Left lung (tissue), 10 donors: ENCODE measurements around the gene RAB27B. TPM values are rescaled to one million over a fixed set of nuclear protein-coding genes. Genes with fewer than 3 reads are reported as not detected.

Experiments
- ATAC-seq: fragments of 200-7000 bp; cut with Tn5 transposase; one replicate; pipeline ENCODE4 v1.9.1; 2020; ENCODE audit warnings: moderate library complexity
- DNase-seq, 4 donors: peaks; one replicate each; pipeline ENCODE4 v3.0.0-alpha.2; 2013 to 2020
- H3K27ac ChIP-seq, 2 donors: fragments of 200-600 bp; sonication (generic) in 1 of 2; one replicate each; pipeline versions ENCODE4 v1.5.0 to v1.8.0; 2020 to 2021
- H3K27me3 ChIP-seq, 2 donors: fragments of 200-600 bp; sonication (generic) in 1 of 2; one replicate each; pipeline versions ENCODE4 v1.5.0 to v1.8.0; 2020 to 2021
- H3K36me3 ChIP-seq, 2 donors: fragments of 200-600 bp; sonication (generic) in 1 of 2; one replicate each; pipeline versions ENCODE4 v1.5.0 to v1.8.0; 2020 to 2021
- H3K4me1 ChIP-seq, 2 donors: fragments of 200-600 bp; one replicate each; pipeline ENCODE4 v1.8.0; 2021
- H3K4me3 ChIP-seq, 2 donors: fragments of 200-600 bp; sonication (generic) in 1 of 2; one replicate each; pipeline versions ENCODE4 v1.5.0 to v1.8.0; 2020 to 2021; ENCODE audit warnings: mild to moderate bottlenecking in 1 of 2
- H3K9me3 ChIP-seq, 2 donors: fragments of 200-600 bp; sonication (generic) in 1 of 2; one replicate each; pipeline versions ENCODE4 v1.5.0 to v1.8.0; 2020 to 2021
- intact Hi-C, 2 donors: fragments of 100-400 bp; cut with DNase I; formaldehyde crosslinking; loops; one replicate each; pipeline versions ENCODE4 v1.11.2 to v1.14.2; 2022
- polyA plus RNA-seq, 6 donors: library from polyadenylated mRNA; unstranded; fragments of 120-200 nt; gene quantifications; one replicate each; pipeline ENCODE4 v1.2.1, GENCODE V29; 2013; ENCODE audit not compliant: insufficient read length in 6 of 6
- total RNA-seq, 2 donors: library from RNA; stranded (reverse); fragmentation: NEBNext Ultra II Directional; extraction: Animal tissue kit (Norgen Biotek cat#: 25700); gene quantifications; one replicate each; pipeline ENCODE4 v1.2.1, GENCODE V29; 2021
- TF ChIP-seq, protein P1 (sequence below), 2 donors: fragments of 200-600 bp; sonication (generic) in 1 of 2; IDR thresholded peaks; one replicate each; pipeline versions ENCODE4 v1.5.0 to v1.8.0; 2021; ENCODE audit warnings: antibody characterized with exemption in 2 of 2
- donor health status: DM: no; HTN: yes; CAD: no.
- donor health status: DM: no; HTN: no; CAD: no.

RAB27B gene
- total and polyA plus RNA-seq, 8 donors = 7.4 to 66.6 (median 10.5) TPM

DNA sequence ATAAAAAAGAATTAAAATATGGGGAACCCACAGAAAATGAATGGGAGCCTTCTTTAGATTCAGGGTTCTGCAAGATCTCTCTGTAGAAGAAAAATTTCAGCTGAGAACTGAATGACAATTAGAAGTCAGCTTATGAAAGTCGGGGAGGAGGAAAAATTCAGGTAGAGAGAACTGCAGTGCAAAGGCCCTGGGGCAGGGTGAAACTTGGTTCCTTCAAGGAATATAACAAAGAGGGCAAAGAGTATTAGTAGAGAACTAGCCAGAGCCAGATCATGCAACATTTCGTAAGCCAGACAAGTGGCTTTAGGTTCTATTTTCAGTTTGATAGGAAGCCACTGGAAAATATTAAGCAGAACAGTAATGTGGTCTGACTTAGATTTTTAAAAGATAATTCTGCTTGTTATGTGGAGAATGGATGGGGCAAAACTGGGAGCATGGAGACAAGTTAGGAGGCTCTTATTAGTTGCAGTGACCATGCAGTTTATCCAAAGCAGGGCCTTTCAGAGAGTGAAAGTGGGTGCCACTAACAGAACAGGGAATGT is 27.9 kb downstream of the RAB27B start:
- H3K9me3 ChIP-seq = no peaks in the 10 kb centered on the region
- ATAC-seq = no peak
- intact Hi-C loops = no loop called here
- H3K4me1 ChIP-seq = peaks cover 0 to 14% of the 10 kb centered on the region in 2 donors
- no peak overlapping the region for H3K27ac ChIP-seq
- H3K27me3 ChIP-seq = no peaks in the 10 kb centered on the region
- no peak for DNase-seq
- H3K4me3 ChIP-seq = no peak overlapping the region
- TF ChIP-seq, protein P1, sequence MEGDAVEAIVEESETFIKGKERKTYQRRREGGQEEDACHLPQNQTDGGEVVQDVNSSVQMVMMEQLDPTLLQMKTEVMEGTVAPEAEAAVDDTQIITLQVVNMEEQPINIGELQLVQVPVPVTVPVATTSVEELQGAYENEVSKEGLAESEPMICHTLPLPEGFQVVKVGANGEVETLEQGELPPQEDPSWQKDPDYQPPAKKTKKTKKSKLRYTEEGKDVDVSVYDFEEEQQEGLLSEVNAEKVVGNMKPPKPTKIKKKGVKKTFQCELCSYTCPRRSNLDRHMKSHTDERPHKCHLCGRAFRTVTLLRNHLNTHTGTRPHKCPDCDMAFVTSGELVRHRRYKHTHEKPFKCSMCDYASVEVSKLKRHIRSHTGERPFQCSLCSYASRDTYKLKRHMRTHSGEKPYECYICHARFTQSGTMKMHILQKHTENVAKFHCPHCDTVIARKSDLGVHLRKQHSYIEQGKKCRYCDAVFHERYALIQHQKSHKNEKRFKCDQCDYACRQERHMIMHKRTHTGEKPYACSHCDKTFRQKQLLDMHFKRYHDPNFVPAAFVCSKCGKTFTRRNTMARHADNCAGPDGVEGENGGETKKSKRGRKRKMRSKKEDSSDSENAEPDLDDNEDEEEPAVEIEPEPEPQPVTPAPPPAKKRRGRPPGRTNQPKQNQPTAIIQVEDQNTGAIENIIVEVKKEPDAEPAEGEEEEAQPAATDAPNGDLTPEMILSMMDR (IDR thresholded peaks at IDR 0.05) = no peak
- H3K36me3 ChIP-seq = no peaks in the 10 kb centered on the region

DNA sequence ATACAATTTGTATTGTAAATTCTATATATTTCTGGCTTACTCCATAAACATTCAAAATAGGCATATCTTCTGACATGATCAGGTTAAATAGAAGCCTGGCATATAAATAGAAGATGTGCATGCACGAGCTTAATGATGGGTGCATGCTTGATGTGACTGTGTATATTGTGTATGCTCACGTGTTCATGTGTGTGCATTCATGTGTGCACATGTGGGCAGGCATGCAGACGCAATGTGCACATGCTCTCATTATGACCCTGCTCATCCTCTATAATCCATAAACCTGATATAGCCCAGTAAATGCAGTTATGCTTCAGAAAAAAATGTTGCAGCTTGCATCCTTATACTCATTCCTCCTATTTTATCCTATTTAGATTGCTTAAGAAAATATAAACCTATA is 29.2 kb downstream of the RAB27B start:
- intact Hi-C loops = no loop called here
- Histone ChIP-seq H3K36me3 (no peaks in the 10 kb centered on the region), H3K4me3 (no peak overlapping the region), H3K27me3 (no peaks in the 10 kb centered on the region), H3K4me1 (peaks cover 0 to 8% of the 10 kb centered on the region in 2 donors), H3K9me3 (no peaks in the 10 kb centered on the region), H3K27ac (no peak overlapping the region)
- TF ChIP-seq, protein P1 (IDR thresholded peaks at IDR 0.05) = no peak
- no peak for DNase-seq
- no peak for ATAC-seq

DNA sequence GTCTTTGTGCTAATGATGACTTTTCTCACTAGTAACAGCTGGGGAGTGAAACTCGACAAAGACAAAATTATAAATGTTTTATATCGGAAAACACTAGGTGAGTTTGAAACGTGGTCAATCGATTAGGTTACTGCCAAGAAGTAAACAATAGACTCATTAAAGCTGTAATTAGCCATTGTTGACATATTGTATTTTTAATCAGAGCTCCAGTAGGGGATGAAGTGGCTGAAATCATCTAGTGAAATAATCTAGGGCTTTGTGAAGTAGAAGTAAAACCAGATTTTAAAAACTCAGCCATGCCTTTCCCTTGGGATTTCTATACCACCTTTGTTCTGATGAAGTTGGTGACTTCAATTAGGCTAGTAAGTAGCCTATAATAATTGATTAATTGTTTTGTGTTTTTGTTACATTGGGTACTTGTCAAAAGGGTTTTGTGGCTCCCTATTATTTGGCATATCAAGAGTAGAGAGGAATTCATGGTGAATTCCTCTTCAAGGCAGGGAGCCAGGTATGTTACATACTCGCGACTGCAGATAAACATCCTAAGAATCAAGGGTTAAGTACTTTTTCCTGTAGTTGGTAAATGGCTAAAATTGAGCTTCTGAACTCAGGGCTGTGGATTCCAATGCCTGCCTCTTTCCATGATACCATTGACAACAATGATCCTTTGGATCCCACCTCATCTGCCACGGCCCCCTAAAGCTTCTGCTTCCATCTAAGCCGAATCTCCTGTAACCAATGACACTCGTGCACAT is 31.6 kb downstream of the RAB27B start:
- Histone ChIP-seq H3K9me3 (no peaks in the 10 kb centered on the region), H3K27me3 (no peaks in the 10 kb centered on the region), H3K4me3 (no peak overlapping the region), H3K4me1 (no peaks in the 10 kb centered on the region), H3K36me3 (no peaks in the 10 kb centered on the region), H3K27ac (no peak overlapping the region)
- ATAC-seq (no peak), DNase-seq (no peak)
- intact Hi-C loops = no loop called here
- TF ChIP-seq, protein P1 (IDR thresholded peaks at IDR 0.05) = no peak

DNA sequence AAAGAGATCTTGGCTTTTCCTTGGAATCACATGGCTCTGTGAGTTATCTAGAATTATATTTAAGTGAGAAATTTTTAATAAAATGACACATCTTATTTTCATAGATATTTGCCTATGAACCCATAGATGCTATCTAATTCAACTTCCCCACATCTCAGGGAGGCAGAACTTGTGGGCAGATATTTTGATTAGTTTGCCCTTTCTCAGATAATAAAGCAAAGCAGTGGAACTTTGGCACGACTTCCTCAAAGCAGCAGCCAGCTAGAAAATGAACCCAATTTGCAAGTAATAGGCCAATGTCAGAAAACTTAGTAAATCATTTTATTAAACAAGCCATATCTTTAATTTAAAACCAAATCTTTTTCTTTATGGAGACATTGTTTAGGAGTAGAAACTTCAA is 32.7 kb downstream of the RAB27B start:
- DNase-seq = no peak
- Histone ChIP-seq H3K9me3 (no peaks in the 10 kb centered on the region), H3K27ac (no peak overlapping the region), H3K36me3 (no peaks in the 10 kb centered on the region), H3K27me3 (no peaks in the 10 kb centered on the region), H3K4me3 (no peak overlapping the region), H3K4me1 (no peaks in the 10 kb centered on the region)
- ATAC-seq = no peak
- TF ChIP-seq, protein P1 (IDR thresholded peaks at IDR 0.05) = no peak
- intact Hi-C loops = no loop called here

DNA sequence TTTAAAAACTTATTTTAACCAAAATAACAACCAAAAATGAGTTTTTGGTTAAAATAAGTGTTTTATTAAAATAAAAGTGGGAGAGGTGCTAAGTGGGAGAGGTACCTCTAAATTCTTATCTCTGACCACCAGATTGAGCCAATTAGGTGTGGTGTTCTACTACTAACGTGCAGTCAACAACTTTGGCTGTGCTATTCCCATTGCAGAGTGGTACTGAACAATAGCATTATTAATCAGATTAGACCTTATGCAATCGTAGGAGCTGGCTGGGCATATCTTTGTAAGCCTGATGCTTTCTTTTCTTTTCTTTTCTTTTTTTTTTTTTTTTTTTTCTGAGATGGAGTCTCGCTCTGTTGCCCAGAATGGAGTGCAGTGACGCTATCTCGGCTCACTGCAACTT is 38.9 kb downstream of the RAB27B start:
- intact Hi-C loops = no loop called here
- no peaks in the 10 kb centered on the region for H3K36me3 ChIP-seq
- no peak overlapping the region for H3K27ac ChIP-seq
- H3K27me3 ChIP-seq = no peaks in the 10 kb centered on the region
- no peaks in the 10 kb centered on the region for H3K4me1 ChIP-seq
- ATAC-seq (no peak), DNase-seq (no peak)
- no peaks in the 10 kb centered on the region for H3K9me3 ChIP-seq
- H3K4me3 ChIP-seq = no peak overlapping the region
- TF ChIP-seq, protein P1 (IDR thresholded peaks at IDR 0.05) = no peak
